ENCODE measurements around the gene SUMF1. TPM values are rescaled to one million over a fixed set of nuclear protein-coding genes. Genes with fewer than 3 reads are reported as not detected.
A peak's percentile ranks its signal among the peaks of the same experiment; 100 is the strongest.

Gene SUMF1
- total RNA-seq, 2 experiments from 2014 or later, result 6.4 to 6.6 TPM

- Mint-ChIP-seq H3K27ac (no peak overlapping the region), H3K4me1 (ENCODE audit: low read depth) (peaks cover 38% of the 10 kb centered on the region), H3K4me3 (no peak overlapping the region), H3K27me3 (no peaks in the 10 kb centered on the region), H3K9me3 (no peaks in the 10 kb centered on the region), H3K36me3 (ENCODE audit: low read depth) (peaks cover 19% of the 10 kb centered on the region)
- ChIA-PET POLR2A (interaction anchor here (1.0 kb wide), 1 partner anchor 15 kb away, joined by 3 read pairs; no protein-coding TSS in a partner anchor), CTCF (interaction anchor here (0.7 kb wide), 1 partner anchor 56 kb away, joined by 3 read pairs; no protein-coding TSS in a partner anchor)
- no peak for TF ChIP-seq CTCF (IDR thresholded peaks at IDR 0.05)
- intact Hi-C loops (cut with micrococcal nuclease), result loop anchor here (5.0 kb wide), 1 partner anchor 55 kb away; no protein-coding TSS in a partner anchor
- ATAC-seq (peak; percentile 38), DNase-seq (no peak)
Measured at GRCh38 chr3:4406746-4407568, 60.1 kb downstream of the SUMF1 start.

GRCh38 chr3:4404881-4405280 is 62.2 kb downstream of the SUMF1 start:
- CTCF ChIA-PET, result interaction anchor here (1.2 to 1.5 kb wide), 2 partner anchors 7 to 10 kb away, joined by 3 to 7 read pairs; no protein-coding TSS in a partner anchor
- DNase-seq (no peak), ATAC-seq (no peak)
- POLR2A ChIA-PET, result no interaction called here
- H3K36me3 Mint-ChIP-seq (ENCODE audit: low read depth), result peaks cover 13% of the 10 kb centered on the region
- no peaks in the 10 kb centered on the region for H3K9me3 Mint-ChIP-seq
- no peaks in the 10 kb centered on the region for H3K27me3 Mint-ChIP-seq
- intact Hi-C loops (cut with micrococcal nuclease), result loop anchor here (5.0 kb wide), 1 partner anchor 53 kb away; no protein-coding TSS in a partner anchor
- peaks cover 34% of the 10 kb centered on the region for H3K4me1 Mint-ChIP-seq (ENCODE audit: low read depth)
- TF ChIP-seq CTCF (IDR thresholded peaks at IDR 0.05), result no peak
- H3K27ac Mint-ChIP-seq, result no peak overlapping the region
- no peak overlapping the region for H3K4me3 Mint-ChIP-seq

GRCh38 chr3:4401441-4401840 is 65.6 kb downstream of the SUMF1 start:
- Mint-ChIP-seq H3K27me3 (no peaks in the 10 kb centered on the region), H3K4me1 (ENCODE audit: low read depth) (peaks cover 19% of the 10 kb centered on the region), H3K27ac (peak overlapping the region; percentile 30), H3K9me3 (no peaks in the 10 kb centered on the region), H3K4me3 (no peak overlapping the region), H3K36me3 (ENCODE audit: low read depth) (peaks cover 14% of the 10 kb centered on the region)
- intact Hi-C loops (cut with micrococcal nuclease), result no loop called here
- ATAC-seq, result peak; percentile 93
- peak; percentile 76 for DNase-seq
- ChIA-PET POLR2A (no interaction called here), CTCF (interaction anchor here (0.6 to 1.8 kb wide), 3 partner anchors 12 to 51 kb away, joined by 3 to 6 read pairs (median 3); no protein-coding TSS in a partner anchor)
- TF ChIP-seq CTCF (IDR thresholded peaks at IDR 0.05), result no peak

GRCh38 chr3:4399476-4399875 is 67.6 kb downstream of the SUMF1 start:
- no peak overlapping the region for H3K27ac Mint-ChIP-seq
- H3K27me3 Mint-ChIP-seq, result no peaks in the 10 kb centered on the region
- ChIA-PET CTCF (no interaction called here), POLR2A (interaction anchor here (0.7 kb wide), 1 partner anchor 42 kb away, joined by 3 read pairs; no protein-coding TSS in a partner anchor)
- TF ChIP-seq CTCF (IDR thresholded peaks at IDR 0.05), result no peak
- H3K9me3 Mint-ChIP-seq, result peaks cover 3% of the 10 kb centered on the region
- ATAC-seq (no peak), DNase-seq (no peak)
- intact Hi-C loops (cut with micrococcal nuclease), result no loop called here
- peaks cover 38% of the 10 kb centered on the region for H3K4me1 Mint-ChIP-seq (ENCODE audit: low read depth)
- H3K4me3 Mint-ChIP-seq, result no peak overlapping the region
- peaks cover 22% of the 10 kb centered on the region for H3K36me3 Mint-ChIP-seq (ENCODE audit: low read depth)

GRCh38 chr3:4398941-4399245 is 68.2 kb downstream of the SUMF1 start:
- intact Hi-C loops (cut with micrococcal nuclease), result no loop called here
- no peak overlapping the region for H3K4me3 Mint-ChIP-seq
- no peak overlapping the region for H3K27ac Mint-ChIP-seq
- no peaks in the 10 kb centered on the region for H3K27me3 Mint-ChIP-seq
- H3K9me3 Mint-ChIP-seq, result peaks cover 3% of the 10 kb centered on the region
- POLR2A ChIA-PET, result interaction anchor here (0.7 to 1.0 kb wide), 2 partner anchors 42 to 94 kb away, joined by 3 read pairs; partner anchors contain the start of gene ITPR1
- CTCF ChIA-PET, result interaction anchor here (1.1 kb wide), 1 partner anchor 10 kb away, joined by 3 read pairs; no protein-coding TSS in a partner anchor
- no peak for TF ChIP-seq CTCF (IDR thresholded peaks at IDR 0.05)
- H3K36me3 Mint-ChIP-seq (ENCODE audit: low read depth), result peaks cover 23% of the 10 kb centered on the region
- ATAC-seq (no peak), DNase-seq (no peak)
- H3K4me1 Mint-ChIP-seq (ENCODE audit: low read depth), result peaks cover 42% of the 10 kb centered on the region
